Naive thymus-derived CD4-positive, alpha-beta T cell (primary cell): ENCODE results near the gene RIC3. TPM values are rescaled to one million over a fixed set of nuclear protein-coding genes. Genes with fewer than 3 reads are reported as not detected.

Source experiments
- ATAC-seq: fragments of 150-1000 bp; cut with Tn5 transposase; 2 replicates; pipeline ENCODE4 v1.10.0; 2021; ENCODE audit warnings: mild to moderate bottlenecking, moderate library complexity
- CTCF ChIA-PET: fragments of 350-600 bp; sonication (Branson Sonifier 250); formaldehyde crosslinking; loops from one replicate; lab custom pipeline; 2021; ENCODE audit warnings: antibody characterized with exemption; lab: Charles Lee
- POLR2A ChIA-PET: fragments of 350-600 bp; sonication (Branson Sonifier 250); formaldehyde crosslinking; loops from one replicate; lab custom pipeline; 2021; ENCODE audit warnings: antibody characterized with exemption, inconsistent platforms; lab: Charles Lee
- DNase-seq, 9 donors: peaks; one replicate each; pipeline versions ENCODE4 v3.0.0 to v3.0.0-alpha.2; 2020 to 2022; ENCODE audit warnings: mixed read lengths in 1 of 9
- H3K27ac ChIP-seq: one replicate; pipeline ENCODE4 v1.7.0; 2013; ENCODE audit warnings: mild to moderate bottlenecking, low read depth, low read length, moderate library complexity
- H3K27me3 ChIP-seq, 2 donors: one replicate each; pipeline ENCODE4 v1.7.0; 2013; ENCODE audit warnings: low read length in 2 of 2, mild to moderate bottlenecking in 2 of 2, moderate library complexity in 2 of 2; ENCODE audit not compliant: control insufficient read depth in 2 of 2, insufficient read depth in 2 of 2
- H3K36me3 ChIP-seq, 3 experiments: 1 replicate in 2 of 3; 2 replicates in 1 of 3; pipeline ENCODE4 v1.7.0; 2013; ENCODE audit warnings: low read length in 3 of 3, mild to moderate bottlenecking in 3 of 3, moderate library complexity in 1 of 3; ENCODE audit not compliant: insufficient read depth in 3 of 3, control insufficient read depth in 2 of 3
- H3K4me1 ChIP-seq, 2 donors: one replicate each; pipeline ENCODE4 v1.7.0; 2013; ENCODE audit warnings: low read length in 2 of 2, mild to moderate bottlenecking in 2 of 2, moderate library complexity in 1 of 2; ENCODE audit not compliant: control insufficient read depth in 2 of 2, insufficient read depth in 2 of 2
- H3K4me3 ChIP-seq: 2 replicates; pipeline ENCODE4 v1.7.0; 2013; ENCODE audit warnings: mild to moderate bottlenecking, low read length
- H3K9me3 ChIP-seq, 3 experiments: 1 replicate in 2 of 3; 2 replicates in 1 of 3; pipeline ENCODE4 v1.7.0; 2013; ENCODE audit warnings: low read length in 3 of 3; ENCODE audit not compliant: control insufficient read depth in 2 of 3
- H3K27ac Mint-ChIP-seq, 9 donors: one replicate each; pipeline ENCODE4 v1.8.0; 2020 to 2022; ENCODE audit warnings: mixed read lengths in 9 of 9, mild to moderate bottlenecking in 8 of 9, moderate library complexity in 5 of 9, inconsistent platforms in 2 of 9
- H3K27me3 Mint-ChIP-seq, 5 donors: one replicate each; pipeline ENCODE4 v1.8.0; 2021 to 2022; ENCODE audit warnings: mixed read lengths in 5 of 5, mild to moderate bottlenecking in 1 of 5
- H3K36me3 Mint-ChIP-seq, 5 donors: one replicate each; pipeline ENCODE4 v1.8.0; 2020 to 2022; ENCODE audit warnings: mixed read lengths in 5 of 5, mild to moderate bottlenecking in 3 of 5, inconsistent platforms in 1 of 5
- H3K4me1 Mint-ChIP-seq, 7 donors: one replicate each; pipeline ENCODE4 v1.8.0; 2020 to 2022; ENCODE audit warnings: mixed read lengths in 7 of 7, mild to moderate bottlenecking in 3 of 7, inconsistent platforms in 1 of 7
- H3K4me3 Mint-ChIP-seq, 10 donors: one replicate each; pipeline ENCODE4 v1.8.0; 2020 to 2022; ENCODE audit warnings: mild to moderate bottlenecking in 10 of 10, mixed read lengths in 10 of 10, moderate library complexity in 6 of 10, inconsistent platforms in 2 of 10
- H3K9me3 Mint-ChIP-seq, 11 donors: one replicate each; pipeline ENCODE4 v1.8.0; 2020 to 2022; ENCODE audit warnings: mixed read lengths in 11 of 11, mild to moderate bottlenecking in 4 of 11, inconsistent platforms in 1 of 11, moderate library complexity in 1 of 11
- intact Hi-C, 2 donors: fragments of 100-400 bp; cut with micrococcal nuclease; formaldehyde crosslinking; loops; one replicate each; pipeline ENCODE4 v1.15.1; 2023
- polyA plus RNA-seq, 2 donors: library from polyadenylated mRNA; unstranded; fragments of 300-500 nt; fragmentation: Illumina TruSeq; gene quantifications; one replicate each; pipeline ENCODE4 v1.2.3, GENCODE V29; 2021
- total RNA-seq, 6 experiments: library from RNA in 5 of 6; stranded (reverse) in 5 of 6; gene quantifications; 1 replicate in 5 of 6; 2 replicates in 1 of 6; pipeline ENCODE4 v1.2.3 and lab custom pipeline; 2021 to 2026

The RIC3 gene
- total and polyA plus RNA-seq, 7 experiments from 2014 or later, result 2.5 to 66.9 (median 32.7) TPM

GRCh38 chr11:8138526-8138925 lies 30.3 kb downstream of the RIC3 start:
- no peak for ATAC-seq
- peaks cover 0 to 2% (median 0%) of the 10 kb centered on the region in 7 donors for H3K4me1 Mint-ChIP-seq

GRCh38 chr11:8127447-8127846 lies 41.4 kb downstream of the RIC3 start:
- Mint-ChIP-seq H3K9me3 (peaks cover 0 to 2% (median 0%) of the 10 kb centered on the region in 11 donors), H3K4me3 (no peak overlapping the region), H3K27me3 (peaks cover 0 to 5% (median 0%) of the 10 kb centered on the region in 5 donors), H3K36me3 (peaks cover 0 to 50% (median 30%) of the 10 kb centered on the region in 5 donors), H3K27ac (no peak overlapping the region), H3K4me1 (peaks cover 0 to 5% (median 0%) of the 10 kb centered on the region in 7 donors)
- ChIA-PET CTCF (no interaction called here), POLR2A (no interaction called here)
- DNase-seq, result no peak
- Histone ChIP-seq H3K9me3 (no peaks in the 10 kb centered on the region), H3K4me3 (no peak overlapping the region), H3K4me1 (no peaks in the 10 kb centered on the region), H3K36me3 (no peaks in the 10 kb centered on the region), H3K27ac (no peak overlapping the region), H3K27me3 (no peaks in the 10 kb centered on the region)
- intact Hi-C loops, result no loop called here
- no peak for ATAC-seq

More at GRCh38 chr11:8138526-8138925, 30.3 kb downstream of the RIC3 start:
- Histone ChIP-seq H3K4me3 (no peak overlapping the region), H3K9me3 (no peaks in the 10 kb centered on the region), H3K27me3 (no peaks in the 10 kb centered on the region), H3K36me3 (peaks cover 0 to 9% (median 3%) of the 10 kb centered on the region in 3 experiments), H3K4me1 (no peaks in the 10 kb centered on the region), H3K27ac (no peak overlapping the region)
- no peak for DNase-seq
- H3K27me3 Mint-ChIP-seq, result no peaks in the 10 kb centered on the region
- peaks cover 8 to 56% (median 45%) of the 10 kb centered on the region in 5 donors for H3K36me3 Mint-ChIP-seq
- intact Hi-C loops, result no loop called here
- H3K4me3 Mint-ChIP-seq, result no peak overlapping the region
- H3K27ac Mint-ChIP-seq, result no peak overlapping the region
- CTCF ChIA-PET, result no interaction called here
- POLR2A ChIA-PET, result no interaction called here
- peaks cover 0 to 10% (median 2%) of the 10 kb centered on the region in 11 donors for H3K9me3 Mint-ChIP-seq

GRCh38 chr11:8126649-8127289 lies 42.1 kb downstream of the RIC3 start:
- intact Hi-C loops, result no loop called here
- Mint-ChIP-seq H3K4me1 (peaks cover 0 to 5% (median 0%) of the 10 kb centered on the region in 7 donors), H3K9me3 (peaks cover 0 to 5% (median 0%) of the 10 kb centered on the region in 11 donors), H3K4me3 (no peak overlapping the region), H3K27me3 (peaks cover 0 to 5% (median 0%) of the 10 kb centered on the region in 5 donors), H3K36me3 (peaks cover 0 to 52% (median 30%) of the 10 kb centered on the region in 5 donors), H3K27ac (no peak overlapping the region)
- ChIA-PET POLR2A (no interaction called here), CTCF (interaction anchor here (0.6 kb wide), 1 partner anchor 103 kb away, joined by 3 read pairs; no protein-coding TSS in a partner anchor)
- H3K36me3 ChIP-seq, result no peaks in the 10 kb centered on the region
- no peak for DNase-seq
- no peaks in the 10 kb centered on the region for H3K4me1 ChIP-seq
- no peaks in the 10 kb centered on the region for H3K27me3 ChIP-seq
- no peak for ATAC-seq
- H3K9me3 ChIP-seq, result no peaks in the 10 kb centered on the region
- H3K4me3 ChIP-seq, result no peak overlapping the region
- H3K27ac ChIP-seq, result no peak overlapping the region

GRCh38 chr11:8122173-8122764 lies 46.6 kb downstream of the RIC3 start:
- intact Hi-C loops, result no loop called here
- H3K27ac Mint-ChIP-seq, result no peak overlapping the region
- Histone ChIP-seq H3K36me3 (no peaks in the 10 kb centered on the region), H3K4me3 (no peak overlapping the region), H3K4me1 (no peaks in the 10 kb centered on the region), H3K27ac (no peak overlapping the region), H3K9me3 (no peaks in the 10 kb centered on the region), H3K27me3 (no peaks in the 10 kb centered on the region)
- POLR2A ChIA-PET, result no interaction called here
- H3K9me3 Mint-ChIP-seq, result peaks cover 0 to 8% (median 3%) of the 10 kb centered on the region in 11 donors
- peaks cover 3 to 48% (median 33%) of the 10 kb centered on the region in 5 donors for H3K36me3 Mint-ChIP-seq
- CTCF ChIA-PET, result no interaction called here
- H3K27me3 Mint-ChIP-seq, result peaks cover 0 to 2% (median 0%) of the 10 kb centered on the region in 5 donors
- peaks cover 0 to 3% (median 0%) of the 10 kb centered on the region in 7 donors for H3K4me1 Mint-ChIP-seq
- H3K4me3 Mint-ChIP-seq, result no peak overlapping the region
- ATAC-seq, result no peak
- no peak for DNase-seq

GRCh38 chr11:8111636-8112035 lies 57.2 kb downstream of the RIC3 start:
- Mint-ChIP-seq H3K4me3 (no peak overlapping the region), H3K36me3 (peaks cover 10 to 53% (median 38%) of the 10 kb centered on the region in 5 donors), H3K27me3 (no peaks in the 10 kb centered on the region), H3K27ac (no peak overlapping the region), H3K9me3 (peaks cover 0 to 23% (median 10%) of the 10 kb centered on the region in 11 donors), H3K4me1 (no peaks in the 10 kb centered on the region)
- H3K27me3 ChIP-seq, result no peaks in the 10 kb centered on the region
- no peak overlapping the region for H3K4me3 ChIP-seq
- no peak for DNase-seq
- peaks cover 0 to 37% (median 0%) of the 10 kb centered on the region in 3 experiments for H3K36me3 ChIP-seq
- ChIA-PET POLR2A (no interaction called here), CTCF (no interaction called here)
- ATAC-seq, result no peak
- peaks cover 0 to 7% (median 0%) of the 10 kb centered on the region in 3 experiments for H3K9me3 ChIP-seq
- intact Hi-C loops, result no loop called here
- no peak overlapping the region for H3K27ac ChIP-seq
- no peaks in the 10 kb centered on the region for H3K4me1 ChIP-seq

- Mint-ChIP-seq H3K27me3 (no peaks in the 10 kb centered on the region), H3K9me3 (peaks cover 0 to 18% (median 10%) of the 10 kb centered on the region in 11 donors), H3K27ac (no peak overlapping the region), H3K4me1 (no peaks in the 10 kb centered on the region), H3K4me3 (no peak overlapping the region), H3K36me3 (peaks cover 7 to 41% (median 26%) of the 10 kb centered on the region in 5 donors)
- no peak for ATAC-seq
- CTCF ChIA-PET, result interaction anchor here (1.2 kb wide), 1 partner anchor 11 kb away, joined by 3 read pairs; no protein-coding TSS in a partner anchor
- POLR2A ChIA-PET, result interaction anchor here (0.5 kb wide), 1 partner anchor 8 kb away, joined by 3 read pairs; no protein-coding TSS in a partner anchor
- no peak overlapping the region for H3K4me3 ChIP-seq
- peaks cover 0 to 37% (median 0%) of the 10 kb centered on the region in 3 experiments for H3K36me3 ChIP-seq
- DNase-seq, result no peak
- H3K27me3 ChIP-seq, result no peaks in the 10 kb centered on the region
- H3K9me3 ChIP-seq, result peaks cover 0 to 7% (median 0%) of the 10 kb centered on the region in 3 experiments
- no peaks in the 10 kb centered on the region for H3K4me1 ChIP-seq
- intact Hi-C loops, result no loop called here
- no peak overlapping the region for H3K27ac ChIP-seq
Observed at GRCh38 chr11:8110396-8110795, 58.4 kb downstream of the RIC3 start.
